GM10248 (cell line): ENCODE measurements around the gene FKBP2.

Source experiments
- CTCF ChIA-PET: fragments of 300-600 bp; sonication (Branson Sonifier 250); formaldehyde crosslinking; extraction: SDS; loops from one replicate; lab custom pipeline; 2021; ENCODE audit warnings: antibody characterized with exemption; lab: Yijun Ruan, JAX
- POLR2A ChIA-PET: fragments of 350-650 bp; sonication (Branson Sonifier 250); formaldehyde crosslinking; extraction: SDS; loops from one replicate; lab custom pipeline; 2020; ENCODE audit warnings: antibody characterized with exemption; lab: Yijun Ruan, JAX
- DNase-seq: peaks from one replicate; pipeline ENCODE4 v3.0.0; 2012; ENCODE audit errors: extremely low spot score
- TF ChIP-seq, protein P1 (sequence below): IDR thresholded peaks from 2 replicates; pipeline ENCODE4 v1.5.1; 2012; ENCODE audit warnings: mild to moderate bottlenecking, low read depth; ENCODE audit errors: extremely low read depth, missing control alignments, control extremely low read depth

Gene FKBP2

DNA sequence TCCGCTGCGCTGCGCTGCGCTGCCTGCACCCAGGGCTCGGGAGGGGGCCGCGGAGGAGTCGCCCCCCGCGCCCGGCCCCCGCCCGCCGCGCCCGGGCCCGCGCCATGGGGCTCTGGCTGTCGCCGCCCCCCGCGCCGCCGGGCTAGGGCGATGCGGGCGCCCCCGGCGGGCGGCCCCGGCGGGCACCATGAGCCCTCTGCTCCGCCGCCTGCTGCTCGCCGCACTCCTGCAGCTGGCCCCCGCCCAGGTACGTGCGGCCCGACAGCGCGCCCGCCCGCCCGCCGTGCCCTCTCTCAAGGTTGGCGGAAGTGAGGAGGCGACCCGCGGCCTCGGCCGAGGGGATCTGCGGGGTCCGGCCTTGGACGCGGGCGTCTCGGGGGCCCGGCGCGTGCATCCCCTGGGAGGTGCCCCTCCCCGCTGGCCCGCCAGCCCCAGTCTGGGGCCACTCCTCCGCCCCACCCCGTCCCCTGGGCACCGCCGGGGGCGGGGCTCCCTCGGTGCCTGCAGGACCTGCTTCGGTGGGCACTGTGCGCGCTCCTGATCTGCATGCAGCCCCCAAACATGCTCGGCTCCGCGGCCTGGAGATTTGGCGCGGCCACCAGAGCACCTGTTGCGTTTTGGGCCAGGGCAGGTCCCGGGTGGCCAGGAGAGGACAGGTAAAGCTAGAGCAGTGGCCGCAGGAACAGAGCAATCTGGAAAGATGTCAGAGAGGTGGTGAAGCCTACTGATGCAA is 6.1 kb upstream of the FKBP2 start:
- ChIA-PET CTCF (interaction anchor here (0.7 to 30.9 kb wide), 5 partner anchors 17 to 69 kb away, joined by 3 to 368 read pairs (median 3); partner anchors contain the start of gene FERMT3), POLR2A (interaction anchor here (0.9 kb wide), 1 partner anchor 83 kb away, joined by 3 read pairs; the partner anchor contains the start of gene PRDX5)
- no peak for DNase-seq
- TF ChIP-seq, protein P1, sequence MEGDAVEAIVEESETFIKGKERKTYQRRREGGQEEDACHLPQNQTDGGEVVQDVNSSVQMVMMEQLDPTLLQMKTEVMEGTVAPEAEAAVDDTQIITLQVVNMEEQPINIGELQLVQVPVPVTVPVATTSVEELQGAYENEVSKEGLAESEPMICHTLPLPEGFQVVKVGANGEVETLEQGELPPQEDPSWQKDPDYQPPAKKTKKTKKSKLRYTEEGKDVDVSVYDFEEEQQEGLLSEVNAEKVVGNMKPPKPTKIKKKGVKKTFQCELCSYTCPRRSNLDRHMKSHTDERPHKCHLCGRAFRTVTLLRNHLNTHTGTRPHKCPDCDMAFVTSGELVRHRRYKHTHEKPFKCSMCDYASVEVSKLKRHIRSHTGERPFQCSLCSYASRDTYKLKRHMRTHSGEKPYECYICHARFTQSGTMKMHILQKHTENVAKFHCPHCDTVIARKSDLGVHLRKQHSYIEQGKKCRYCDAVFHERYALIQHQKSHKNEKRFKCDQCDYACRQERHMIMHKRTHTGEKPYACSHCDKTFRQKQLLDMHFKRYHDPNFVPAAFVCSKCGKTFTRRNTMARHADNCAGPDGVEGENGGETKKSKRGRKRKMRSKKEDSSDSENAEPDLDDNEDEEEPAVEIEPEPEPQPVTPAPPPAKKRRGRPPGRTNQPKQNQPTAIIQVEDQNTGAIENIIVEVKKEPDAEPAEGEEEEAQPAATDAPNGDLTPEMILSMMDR, result no peak

DNA sequence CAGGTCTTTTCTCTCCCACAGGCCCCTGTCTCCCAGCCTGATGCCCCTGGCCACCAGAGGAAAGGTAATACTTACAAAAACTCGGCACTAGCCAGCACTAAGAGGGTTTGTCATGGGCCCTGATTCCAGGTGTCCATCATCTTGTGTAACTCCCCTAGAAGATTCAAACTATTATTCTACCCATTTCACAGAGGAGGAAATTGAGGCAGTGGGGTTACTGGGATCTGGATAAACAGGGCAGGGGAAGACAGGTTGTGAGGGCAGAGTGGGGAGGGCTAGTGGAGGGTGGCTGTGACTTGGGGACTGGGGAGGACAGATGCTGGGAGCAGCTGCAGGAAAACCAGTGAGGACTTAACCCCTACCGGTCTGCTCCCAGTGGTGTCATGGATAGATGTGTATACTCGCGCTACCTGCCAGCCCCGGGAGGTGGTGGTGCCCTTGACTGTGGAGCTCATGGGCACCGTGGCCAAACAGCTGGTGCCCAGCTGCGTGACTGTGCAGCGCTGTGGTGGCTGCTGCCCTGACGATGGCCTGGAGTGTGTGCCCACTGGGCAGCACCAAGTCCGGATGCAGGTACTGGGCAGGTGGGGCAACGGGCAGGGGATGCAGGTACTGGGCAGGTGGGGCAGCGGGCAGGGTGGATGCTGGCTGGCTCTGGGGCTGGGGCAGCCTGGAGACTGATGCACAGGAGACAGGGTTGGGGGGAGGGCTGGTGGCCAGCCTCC is 5.3 kb upstream of the FKBP2 start:
- POLR2A ChIA-PET, result interaction anchor here (0.7 kb wide), 1 partner anchor 11 kb away, joined by 4 read pairs; no protein-coding TSS in a partner anchor
- DNase-seq, result no peak
- TF ChIP-seq, protein P1, result no peak
- CTCF ChIA-PET, result interaction anchor here (0.7 to 30.9 kb wide), 6 partner anchors 10 to 69 kb away, joined by 3 to 368 read pairs (median 4); partner anchors contain the start of genes FERMT3, NUDT22 and TRPT1

DNA sequence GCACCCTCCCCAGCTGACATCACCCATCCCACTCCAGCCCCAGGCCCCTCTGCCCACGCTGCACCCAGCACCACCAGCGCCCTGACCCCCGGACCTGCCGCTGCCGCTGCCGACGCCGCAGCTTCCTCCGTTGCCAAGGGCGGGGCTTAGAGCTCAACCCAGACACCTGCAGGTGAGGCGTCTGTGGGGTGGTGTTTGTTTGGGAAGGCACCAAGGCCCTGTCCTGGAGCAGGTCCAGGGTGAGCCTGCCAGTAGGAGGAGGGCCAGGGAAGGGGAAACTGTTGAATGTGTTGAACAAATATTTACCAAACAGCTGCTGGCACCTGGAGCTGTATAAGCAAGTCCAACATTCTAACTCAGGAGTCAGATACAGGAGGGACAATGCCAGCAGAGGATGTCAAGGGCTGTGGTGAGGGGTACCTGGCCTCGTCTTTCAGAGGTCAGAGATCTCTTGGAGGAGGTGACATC is 3.4 kb upstream of the FKBP2 start:
- TF ChIP-seq, protein P1, result no peak
- POLR2A ChIA-PET, result no interaction called here
- DNase-seq, result no peak
- CTCF ChIA-PET, result interaction anchor here (1.1 to 30.9 kb wide), 4 partner anchors 8 to 27 kb away, joined by 3 to 368 read pairs (median 10); partner anchors contain the start of genes FERMT3, NUDT22 and TRPT1

DNA sequence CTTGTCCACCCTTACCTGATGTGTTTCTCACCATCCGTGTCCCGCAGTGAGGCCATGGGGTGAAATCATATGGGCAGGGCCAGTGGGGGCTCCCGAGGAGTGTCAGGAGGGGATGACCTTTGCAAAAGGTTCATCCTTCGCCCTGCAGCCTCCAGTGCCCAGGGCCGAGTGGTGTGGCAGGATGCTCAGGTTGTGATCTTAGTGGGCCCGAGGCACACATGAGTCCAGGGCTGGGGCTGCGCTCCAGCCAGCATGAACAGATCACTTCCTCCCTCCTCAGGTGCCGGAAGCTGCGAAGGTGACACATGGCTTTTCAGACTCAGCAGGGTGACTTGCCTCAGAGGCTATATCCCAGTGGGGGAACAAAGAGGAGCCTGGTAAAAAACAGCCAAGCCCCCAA is 2.8 kb upstream of the FKBP2 start:
- CTCF ChIA-PET, result interaction anchor here (1.1 to 30.9 kb wide), 3 partner anchors 12 to 28 kb away, joined by 3 to 368 read pairs (median 16); partner anchors contain the start of genes FERMT3, NUDT22 and TRPT1
- TF ChIP-seq, protein P1, result no peak
- POLR2A ChIA-PET, result interaction anchor here (1.2 kb wide), 1 partner anchor 57 kb away, joined by 3 read pairs; no protein-coding TSS in a partner anchor
- DNase-seq, result no peak

DNA sequence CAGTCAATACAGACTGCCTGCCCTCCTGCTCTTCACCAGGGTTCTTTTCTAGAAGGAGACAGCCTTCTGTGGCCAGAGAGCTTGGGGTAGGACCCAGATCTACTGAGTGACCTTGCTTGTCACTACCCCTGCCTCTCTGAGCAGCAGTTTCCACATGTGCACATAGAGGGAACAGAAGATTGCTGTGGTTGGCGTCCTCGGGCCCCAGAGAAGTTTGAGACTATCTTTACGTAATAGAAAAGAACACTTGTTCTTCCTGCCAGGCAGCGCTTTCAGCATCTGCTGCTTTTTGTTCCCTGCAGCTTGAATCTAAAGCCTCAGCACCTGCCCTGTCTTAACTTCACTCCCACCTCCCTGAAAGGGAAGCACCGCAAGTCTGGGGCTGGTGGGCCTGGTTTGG is 1.9 kb upstream of the FKBP2 start:
- ChIA-PET CTCF (interaction anchor here (3.9 to 30.9 kb wide), 2 partner anchors 12 to 29 kb away, joined by 27 to 368 read pairs; partner anchors contain the start of genes FERMT3 and PLCB3), POLR2A (interaction anchor here (1.1 to 1.2 kb wide), 2 partner anchors 53 to 58 kb away, joined by 3 to 4 read pairs; partner anchors contain the start of gene STIP1)
- TF ChIP-seq, protein P1, result no peak
- DNase-seq, result no peak
